NT2/D1 (cell line): Measurements from ENCODE around the gene TARBP2.

Experiments
- SUZ12 ChIP-seq: IDR thresholded peaks from 2 replicates; pipeline ENCODE4 v1.6.1; 2011; ENCODE audit not compliant: insufficient read length, insufficient read depth; ENCODE audit errors: extremely low read depth
- YY1 ChIP-seq: IDR thresholded peaks from 2 replicates; pipeline ENCODE4 v1.6.1; 2011; ENCODE audit not compliant: insufficient read length, insufficient read depth
- ZNF274 ChIP-seq: IDR thresholded peaks from 2 replicates; pipeline ENCODE4 v1.6.1; 2011; ENCODE audit warnings: mild to moderate bottlenecking, low read depth, low read length

DNA sequence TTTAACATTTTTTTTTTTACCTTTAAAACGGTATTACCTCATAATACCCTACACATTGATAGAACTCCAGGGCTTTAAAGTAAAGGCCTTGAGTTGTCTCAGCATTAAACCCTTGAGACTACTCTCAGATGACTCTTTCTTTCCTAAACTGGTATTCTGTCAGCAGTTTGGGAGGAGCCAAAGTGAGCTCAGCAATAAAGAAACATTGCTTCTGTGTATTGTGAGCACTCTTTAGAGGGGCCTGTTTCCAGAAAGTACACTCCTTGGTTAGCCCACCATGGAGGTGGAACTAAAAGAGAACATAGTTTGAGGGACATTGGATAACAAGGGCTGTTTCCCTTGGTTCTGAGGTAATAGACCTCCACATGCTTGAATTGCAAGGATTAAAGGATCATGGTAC, 22.2 kb upstream of the TARBP2 start:
- no peak for TF ChIP-seq ZNF274
- no peak for TF ChIP-seq SUZ12
- no peak for TF ChIP-seq YY1
